Glutamatergic neuron (in vitro differentiated cells): ENCODE results near the gene CHRM3. TPM values are rescaled to one million over a fixed set of nuclear protein-coding genes. Genes with fewer than 3 reads are reported as not detected.

Experiments used
- DNase-seq: peaks from one replicate; pipeline ENCODE4 v3.0.0; 2022
- H3K27ac Mint-ChIP-seq: one replicate; pipeline ENCODE4 v1.8.0; 2020; ENCODE audit warnings: mild to moderate bottlenecking, mixed read lengths, inconsistent platforms; ENCODE audit not compliant: unreplicated experiment
- H3K27me3 Mint-ChIP-seq: one replicate; pipeline ENCODE4 v1.8.0; 2020; ENCODE audit warnings: mild to moderate bottlenecking, moderate library complexity, mixed read lengths, inconsistent platforms; ENCODE audit not compliant: unreplicated experiment
- H3K36me3 Mint-ChIP-seq: one replicate; pipeline ENCODE4 v1.8.0; 2020; ENCODE audit warnings: mild to moderate bottlenecking, mixed read lengths, inconsistent platforms; ENCODE audit not compliant: unreplicated experiment
- H3K4me1 Mint-ChIP-seq: one replicate; pipeline ENCODE4 v1.8.0; 2020; ENCODE audit warnings: mild to moderate bottlenecking, low read depth, mixed read lengths, inconsistent platforms; ENCODE audit not compliant: unreplicated experiment
- H3K4me3 Mint-ChIP-seq: one replicate; pipeline ENCODE4 v1.8.0; 2020; ENCODE audit warnings: mild to moderate bottlenecking, mixed read lengths, inconsistent platforms; ENCODE audit not compliant: unreplicated experiment
- H3K9me3 Mint-ChIP-seq: one replicate; pipeline ENCODE4 v1.8.0; 2020; ENCODE audit warnings: mild to moderate bottlenecking, moderate library complexity, mixed read lengths, inconsistent platforms; ENCODE audit not compliant: unreplicated experiment
- CTCF ChIP-seq: fragments of 200-600 bp; sonication (generic); IDR thresholded peaks from one replicate; pipeline ENCODE4 v1.5.0; 2021; ENCODE audit not compliant: partially characterized antibody, unreplicated experiment
- total RNA-seq: library from RNA; stranded (reverse); fragmentation: NEBNext Ultra II Directional; extraction: Animal tissue kit (Norgen Biotek cat#: 25700); gene quantifications from one replicate; pipeline ENCODE4 v1.2.1, GENCODE V29; 2021; ENCODE audit not compliant: unreplicated experiment

Gene CHRM3
- total RNA-seq, 1 donor from 2014 or later = 1.3 TPM

- H3K4me3 Mint-ChIP-seq = no peak overlapping the region
- no peaks in the 10 kb centered on the region for H3K27me3 Mint-ChIP-seq
- no peaks in the 10 kb centered on the region for H3K9me3 Mint-ChIP-seq
- no peak overlapping the region for H3K27ac Mint-ChIP-seq
- TF ChIP-seq CTCF = no peak
- no peak for DNase-seq
- H3K4me1 Mint-ChIP-seq = no peaks in the 10 kb centered on the region
- no peaks in the 10 kb centered on the region for H3K36me3 Mint-ChIP-seq
These were observed 41.8 kb downstream of the CHRM3 start for GRCh38 chr1:239428120-239428710.

DNA sequence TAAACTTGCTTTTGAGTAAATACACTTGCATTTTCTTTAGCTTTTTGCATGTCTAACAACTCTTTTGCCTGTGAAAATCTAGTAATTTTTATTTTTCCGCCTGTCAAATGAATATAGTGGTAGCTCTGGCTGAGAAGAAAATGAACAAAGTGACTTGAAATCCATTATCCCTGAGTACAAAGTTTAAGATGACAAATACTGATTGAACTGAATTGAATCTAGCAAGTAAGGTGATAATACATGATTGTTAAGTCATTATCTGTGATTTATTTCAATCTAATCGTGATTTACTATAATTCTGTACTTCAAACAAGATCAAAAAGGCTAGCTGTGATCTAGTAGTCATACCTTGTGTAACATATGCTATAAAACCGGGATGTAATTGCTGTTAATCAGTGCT, 42.8 kb downstream of the CHRM3 start:
- no peak overlapping the region for H3K27ac Mint-ChIP-seq
- DNase-seq = no peak
- H3K4me1 Mint-ChIP-seq = no peaks in the 10 kb centered on the region
- no peaks in the 10 kb centered on the region for H3K27me3 Mint-ChIP-seq
- no peak overlapping the region for H3K4me3 Mint-ChIP-seq
- H3K36me3 Mint-ChIP-seq = no peaks in the 10 kb centered on the region
- TF ChIP-seq CTCF = no peak
- H3K9me3 Mint-ChIP-seq = no peaks in the 10 kb centered on the region

- no peak overlapping the region for H3K27ac Mint-ChIP-seq
- H3K27me3 Mint-ChIP-seq = no peaks in the 10 kb centered on the region
- no peaks in the 10 kb centered on the region for H3K4me1 Mint-ChIP-seq
- TF ChIP-seq CTCF = no peak
- no peak overlapping the region for H3K4me3 Mint-ChIP-seq
- no peaks in the 10 kb centered on the region for H3K9me3 Mint-ChIP-seq
- no peak for DNase-seq
- no peaks in the 10 kb centered on the region for H3K36me3 Mint-ChIP-seq
These were observed 45.9 kb downstream of the CHRM3 start for GRCh38 chr1:239432255-239432654.

DNA sequence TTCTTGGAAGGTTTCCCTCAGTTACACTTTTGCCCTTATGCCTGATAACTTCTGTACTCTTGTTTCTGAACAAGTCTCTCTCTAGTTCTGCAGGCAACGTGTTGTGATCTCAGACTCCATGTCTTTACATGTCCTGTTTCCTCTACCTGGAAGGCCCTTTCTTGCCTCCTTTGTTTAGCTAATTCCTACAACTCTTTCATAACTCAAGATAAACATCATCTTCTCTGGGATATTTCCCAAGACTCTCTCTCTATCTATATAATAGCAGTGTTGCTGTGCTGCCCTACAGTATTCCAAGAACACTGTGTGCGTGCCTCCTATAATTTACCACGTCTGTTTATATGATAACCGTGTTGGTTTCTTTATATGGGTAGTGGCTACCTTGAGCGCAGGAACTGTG, 47.8 kb downstream of the CHRM3 start:
- no peaks in the 10 kb centered on the region for H3K36me3 Mint-ChIP-seq
- H3K4me1 Mint-ChIP-seq = no peaks in the 10 kb centered on the region
- no peaks in the 10 kb centered on the region for H3K9me3 Mint-ChIP-seq
- TF ChIP-seq CTCF = no peak
- H3K4me3 Mint-ChIP-seq = no peak overlapping the region
- no peaks in the 10 kb centered on the region for H3K27me3 Mint-ChIP-seq
- DNase-seq = no peak
- H3K27ac Mint-ChIP-seq = no peak overlapping the region
